ENCODE data around the gene PPP1R12C.

The PPP1R12C gene

GRCh38 chr19:55088543-55089341 is 28.7 kb downstream of the PPP1R12C start:
- peak; percentile 80 for DNase-seq

- no peak for DNase-seq
Observed at GRCh38 chr19:55088021-55088451, 29.4 kb downstream of the PPP1R12C start.

GRCh38 chr19:55087542-55087901 is 29.9 kb downstream of the PPP1R12C start:
- DNase-seq = no peak

GRCh38 chr19:55086730-55087541 is 30.5 kb downstream of the PPP1R12C start:
- DNase-seq = peak; percentile 36

GRCh38 chr19:55085923-55086715 is 31.3 kb downstream of the PPP1R12C start:
- no peak for DNase-seq

GRCh38 chr19:55084416-55084815 is 33.0 kb downstream of the PPP1R12C start:
- no peak for DNase-seq

GRCh38 chr19:55083004-55083850 is 34.2 kb downstream of the PPP1R12C start:
- no peak for DNase-seq

- peak; percentile 46 for DNase-seq
Observed at GRCh38 chr19:55082020-55082851, 35.2 kb downstream of the PPP1R12C start.

GRCh38 chr19:55081770-55082019 is 35.7 kb downstream of the PPP1R12C start:
- no peak for DNase-seq

- DNase-seq = peak; percentile 77
Observed at GRCh38 chr19:55080968-55081769, 36.3 kb downstream of the PPP1R12C start.

GRCh38 chr19:55080121-55080967 is 37.1 kb downstream of the PPP1R12C start:
- peak; percentile 43 for DNase-seq

GRCh38 chr19:55079400-55080038 is 37.9 kb downstream of the PPP1R12C start:
- DNase-seq = no peak

GRCh38 chr19:55078996-55079395 is 38.4 kb downstream of the PPP1R12C start:
- no peak for DNase-seq

GRCh38 chr19:55077106-55077505 is 40.3 kb downstream of the PPP1R12C start:
- DNase-seq = no peak

GRCh38 chr19:55076321-55076720 is 41.1 kb downstream of the PPP1R12C start:
- DNase-seq = no peak

GRCh38 chr19:55075371-55075998 is 42.0 kb downstream of the PPP1R12C start, which contains the start of gene EPS8L1:
Gene EPS8L1 (plus strand): TSS chr19:55075869. CDS start chr19:55076445, 576 bp downstream.
- DNase-seq = no peak

GRCh38 chr19:55071913-55072312 is 45.5 kb downstream of the PPP1R12C start:
- no peak for DNase-seq

GRCh38 chr19:55071129-55071502 is 46.3 kb downstream of the PPP1R12C start:
- DNase-seq = no peak
